K562 (cell line): ENCODE results near the gene DCLK1.

Experiments used
- CBX8 ChIP-seq: fragments of 200-600 bp; sonication (generic); IDR thresholded peaks from 2 replicates; pipeline ENCODE4 v1.6.1; 2012; ENCODE audit warnings: borderline replicate concordance, mixed run types, low read depth, mild to moderate bottlenecking, moderate library complexity, mixed read lengths, low read length, control low read depth, inconsistent platforms; ENCODE audit not compliant: poor library complexity, severe bottlenecking; ENCODE audit errors: extremely low read depth
- CREM ChIP-seq: IDR thresholded peaks from 2 replicates; pipeline ENCODE4 v1.6.1; 2014; ENCODE audit warnings: antibody characterized with exemption, low read depth
- KDM5B ChIP-seq: fragments of 200-600 bp; sonication (generic); IDR thresholded peaks from 2 replicates; pipeline ENCODE4 v1.6.1; 2012; ENCODE audit warnings: low read depth, mild to moderate bottlenecking, moderate library complexity, low read length, control low read depth, inconsistent platforms; ENCODE audit not compliant: insufficient replicate concordance
- MAFK ChIP-seq: IDR thresholded peaks from 2 replicates; pipeline ENCODE4 v1.6.1; 2011; ENCODE audit warnings: low read length, improper control_type of control experiment
- MAZ ChIP-seq, 2 experiments: fragments of 450-650 bp in 1 of 2; sonication (generic) in 1 of 2; formaldehyde crosslinking; IDR thresholded peaks in 1 of 2; conservative IDR thresholded peaks in 1 of 2; 2 replicates each; pipeline versions ENCODE4 v1.4.0 to v1.5.0; 2020; ENCODE audit warnings: mild to moderate bottlenecking in 1 of 2, missing genetic modification reagents in 1 of 2
- NUFIP1 ChIP-seq: fragments of 450-650 bp; IDR thresholded peaks from 2 replicates; pipeline ENCODE4 v1.6.1; 2018; ENCODE audit not compliant: partially characterized antibody
- PHF8 ChIP-seq: fragments of 200-600 bp; sonication (generic); IDR thresholded peaks from 2 replicates; pipeline ENCODE4 v1.6.1; 2012; ENCODE audit warnings: mixed run types, mild to moderate bottlenecking, inconsistent platforms, low read length, moderate library complexity, borderline replicate concordance
- POLR2A ChIP-seq: fragments of 450-650 bp; conservative IDR thresholded peaks from 2 replicates; pipeline ENCODE4 v1.6.1; 2016
- TCF7 ChIP-seq: sonication (generic); IDR thresholded peaks from 2 replicates; pipeline ENCODE4 v1.6.1; 2016; ENCODE audit warnings: antibody characterized with exemption, borderline replicate concordance
- TF ChIP-seq, protein P1 (sequence below), 3 experiments: IDR thresholded peaks in 2 of 3; conservative IDR thresholded peaks in 1 of 3; 2 replicates each; pipeline ENCODE4 v1.5.1; 2011 to 2012; ENCODE audit warnings: low read length in 3 of 3, mild to moderate bottlenecking in 3 of 3, control low read depth in 2 of 3, improper control_type of control experiment in 1 of 3, inconsistent platforms in 1 of 3, low read depth in 1 of 3, mixed read lengths in 1 of 3, moderate library complexity in 1 of 3; ENCODE audit not compliant: insufficient read depth in 2 of 3
- TF ChIP-seq, protein P2 (sequence below): IDR thresholded peaks from 3 replicates; pipeline ENCODE4 v1.6.1; 2011; ENCODE audit warnings: borderline replicate concordance, mild to moderate bottlenecking; ENCODE audit not compliant: insufficient read length, insufficient read depth
- TF ChIP-seq, protein P3 (sequence below): fragments of 450-650 bp; formaldehyde crosslinking; IDR thresholded peaks from 2 replicates; pipeline ENCODE4 v1.4.0; 2022; ENCODE audit warnings: mild to moderate bottlenecking, moderate library complexity
- TF ChIP-seq, protein P4 (sequence below), 2 experiments: IDR thresholded peaks; 2 replicates each; pipeline ENCODE4 v1.6.1; 2012; ENCODE audit warnings: improper control_type of control experiment in 2 of 2, low read depth in 2 of 2, low read length in 2 of 2, borderline replicate concordance in 1 of 2
- TF ChIP-seq, protein P5 (sequence below), 3 experiments: fragments of 200-800 bp in 1 of 3; sonication (Bioruptor generic) in 1 of 3; sonication (generic) in 1 of 3; formaldehyde crosslinking in 1 of 3; IDR thresholded peaks; 2 replicates each; pipeline versions ENCODE4 v1.6.1 to v1.8.0; 2016 to 2022; ENCODE audit warnings: mild to moderate bottlenecking in 2 of 3, missing compliant biosample characterization in 2 of 3, missing genetic modification characterization in 2 of 3, missing genetic modification reagents in 1 of 3

DNA sequence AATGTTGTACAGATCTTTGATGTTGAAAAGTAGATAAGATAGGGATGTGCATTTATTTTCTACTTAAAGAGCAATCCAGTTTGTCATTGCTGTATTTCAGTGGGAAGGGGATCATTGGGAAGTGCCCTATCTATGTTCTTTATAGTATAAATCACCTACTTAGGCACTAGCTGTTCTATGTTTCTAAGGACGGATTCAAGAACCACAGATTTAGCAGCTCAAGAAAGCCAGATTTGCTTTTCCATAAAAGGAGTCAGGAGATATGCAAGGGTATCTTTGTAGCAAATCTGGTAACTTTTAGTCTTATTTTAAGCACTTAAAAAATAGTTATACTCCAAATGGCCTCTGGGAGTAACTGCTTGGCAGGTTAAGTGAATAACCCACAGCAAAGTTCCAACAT, 23.7 kb downstream of the DCLK1 start:
- TF ChIP-seq NUFIP1 (no peak), MAZ (CRISPR knock-in tag; conservative IDR thresholded peaks at IDR 0.05 in 1 of 2, IDR thresholded peaks at IDR 0.05 in 1 of 2) (no peak), KDM5B (no peak), POLR2A (no peak), CREM (no peak), MAFK (no peak), TCF7 (no peak), CBX8 (no peak), PHF8 (no peak)
- TF ChIP-seq, protein P1, sequence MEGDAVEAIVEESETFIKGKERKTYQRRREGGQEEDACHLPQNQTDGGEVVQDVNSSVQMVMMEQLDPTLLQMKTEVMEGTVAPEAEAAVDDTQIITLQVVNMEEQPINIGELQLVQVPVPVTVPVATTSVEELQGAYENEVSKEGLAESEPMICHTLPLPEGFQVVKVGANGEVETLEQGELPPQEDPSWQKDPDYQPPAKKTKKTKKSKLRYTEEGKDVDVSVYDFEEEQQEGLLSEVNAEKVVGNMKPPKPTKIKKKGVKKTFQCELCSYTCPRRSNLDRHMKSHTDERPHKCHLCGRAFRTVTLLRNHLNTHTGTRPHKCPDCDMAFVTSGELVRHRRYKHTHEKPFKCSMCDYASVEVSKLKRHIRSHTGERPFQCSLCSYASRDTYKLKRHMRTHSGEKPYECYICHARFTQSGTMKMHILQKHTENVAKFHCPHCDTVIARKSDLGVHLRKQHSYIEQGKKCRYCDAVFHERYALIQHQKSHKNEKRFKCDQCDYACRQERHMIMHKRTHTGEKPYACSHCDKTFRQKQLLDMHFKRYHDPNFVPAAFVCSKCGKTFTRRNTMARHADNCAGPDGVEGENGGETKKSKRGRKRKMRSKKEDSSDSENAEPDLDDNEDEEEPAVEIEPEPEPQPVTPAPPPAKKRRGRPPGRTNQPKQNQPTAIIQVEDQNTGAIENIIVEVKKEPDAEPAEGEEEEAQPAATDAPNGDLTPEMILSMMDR (IDR thresholded peaks at IDR 0.05 in 2 of 3, conservative IDR thresholded peaks at IDR 0.05 in 1 of 3; ENCODE audit: insufficient read depth in 2 of 3, low read depth in 1 of 3, low read length in 3 of 3) = no peak
- TF ChIP-seq, protein P2, sequence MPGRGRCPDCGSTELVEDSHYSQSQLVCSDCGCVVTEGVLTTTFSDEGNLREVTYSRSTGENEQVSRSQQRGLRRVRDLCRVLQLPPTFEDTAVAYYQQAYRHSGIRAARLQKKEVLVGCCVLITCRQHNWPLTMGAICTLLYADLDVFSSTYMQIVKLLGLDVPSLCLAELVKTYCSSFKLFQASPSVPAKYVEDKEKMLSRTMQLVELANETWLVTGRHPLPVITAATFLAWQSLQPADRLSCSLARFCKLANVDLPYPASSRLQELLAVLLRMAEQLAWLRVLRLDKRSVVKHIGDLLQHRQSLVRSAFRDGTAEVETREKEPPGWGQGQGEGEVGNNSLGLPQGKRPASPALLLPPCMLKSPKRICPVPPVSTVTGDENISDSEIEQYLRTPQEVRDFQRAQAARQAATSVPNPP = no peak
- TF ChIP-seq, protein P3, sequence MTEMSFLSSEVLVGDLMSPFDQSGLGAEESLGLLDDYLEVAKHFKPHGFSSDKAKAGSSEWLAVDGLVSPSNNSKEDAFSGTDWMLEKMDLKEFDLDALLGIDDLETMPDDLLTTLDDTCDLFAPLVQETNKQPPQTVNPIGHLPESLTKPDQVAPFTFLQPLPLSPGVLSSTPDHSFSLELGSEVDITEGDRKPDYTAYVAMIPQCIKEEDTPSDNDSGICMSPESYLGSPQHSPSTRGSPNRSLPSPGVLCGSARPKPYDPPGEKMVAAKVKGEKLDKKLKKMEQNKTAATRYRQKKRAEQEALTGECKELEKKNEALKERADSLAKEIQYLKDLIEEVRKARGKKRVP = no peak
- TF ChIP-seq, protein P4, sequence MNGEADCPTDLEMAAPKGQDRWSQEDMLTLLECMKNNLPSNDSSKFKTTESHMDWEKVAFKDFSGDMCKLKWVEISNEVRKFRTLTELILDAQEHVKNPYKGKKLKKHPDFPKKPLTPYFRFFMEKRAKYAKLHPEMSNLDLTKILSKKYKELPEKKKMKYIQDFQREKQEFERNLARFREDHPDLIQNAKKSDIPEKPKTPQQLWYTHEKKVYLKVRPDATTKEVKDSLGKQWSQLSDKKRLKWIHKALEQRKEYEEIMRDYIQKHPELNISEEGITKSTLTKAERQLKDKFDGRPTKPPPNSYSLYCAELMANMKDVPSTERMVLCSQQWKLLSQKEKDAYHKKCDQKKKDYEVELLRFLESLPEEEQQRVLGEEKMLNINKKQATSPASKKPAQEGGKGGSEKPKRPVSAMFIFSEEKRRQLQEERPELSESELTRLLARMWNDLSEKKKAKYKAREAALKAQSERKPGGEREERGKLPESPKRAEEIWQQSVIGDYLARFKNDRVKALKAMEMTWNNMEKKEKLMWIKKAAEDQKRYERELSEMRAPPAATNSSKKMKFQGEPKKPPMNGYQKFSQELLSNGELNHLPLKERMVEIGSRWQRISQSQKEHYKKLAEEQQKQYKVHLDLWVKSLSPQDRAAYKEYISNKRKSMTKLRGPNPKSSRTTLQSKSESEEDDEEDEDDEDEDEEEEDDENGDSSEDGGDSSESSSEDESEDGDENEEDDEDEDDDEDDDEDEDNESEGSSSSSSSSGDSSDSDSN (IDR thresholded peaks at IDR 0.05; ENCODE audit: borderline replicate concordance in 1 of 2, low read depth in 2 of 2, low read length in 2 of 2) = no peak
- TF ChIP-seq, protein P5, sequence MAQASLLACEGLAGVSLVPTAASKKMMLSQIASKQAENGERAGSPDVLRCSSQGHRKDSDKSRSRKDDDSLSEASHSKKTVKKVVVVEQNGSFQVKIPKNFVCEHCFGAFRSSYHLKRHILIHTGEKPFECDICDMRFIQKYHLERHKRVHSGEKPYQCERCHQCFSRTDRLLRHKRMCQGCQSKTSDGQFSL (CRISPR knock-in tag; IDR thresholded peaks at IDR 0.05) = no peak
- TF ChIP-seq, protein P5 (tag; IDR thresholded peaks at IDR 0.05) = no peak
